ENCODE data around the gene PRPF18. TPM values are rescaled to one million over a fixed set of nuclear protein-coding genes. Genes with fewer than 3 reads are reported as not detected.
A peak's percentile ranks its signal among the peaks of the same experiment; 100 is the strongest.

The PRPF18 gene
- total RNA-seq, 1 experiment from 2014 or later = 21.3 TPM

- Mint-ChIP-seq H3K36me3 (ENCODE audit: insufficient read depth, unreplicated experiment) (peaks cover 16% of the 10 kb centered on the region), H3K9me3 (ENCODE audit: low read depth, unreplicated experiment) (no peaks in the 10 kb centered on the region), H3K4me1 (ENCODE audit: low read depth, unreplicated experiment) (no peaks in the 10 kb centered on the region), H3K27ac (ENCODE audit: unreplicated experiment) (no peak overlapping the region), H3K27me3 (ENCODE audit: unreplicated experiment) (peaks cover 8% of the 10 kb centered on the region), H3K4me3 (ENCODE audit: low read depth, unreplicated experiment) (no peak overlapping the region)
- DNase-seq = no peak
- CTCF ChIA-PET = interaction anchor here (0.6 to 0.7 kb wide), 2 partner anchors 1237 to 1997 kb away, joined by 3 to 4 read pairs; no protein-coding TSS in a partner anchor
- intact Hi-C loops (cut with micrococcal nuclease; ENCODE audit: unreplicated experiment) = loop anchor here (1.0 kb wide), 1 partner anchor 29 kb away; no protein-coding TSS in a partner anchor
- no TSS peak for BruUV-seq (replicated peaks)
- no peak for TF ChIP-seq CTCF (IDR thresholded peaks at IDR 0.05; ENCODE audit: unreplicated experiment)
Measured at GRCh38 chr10:13585195-13585751, 1.5 kb upstream of the PRPF18 start.

GRCh38 chr10:13585943-13586342 is 822 bp upstream of the PRPF18 start:
- intact Hi-C loops (cut with micrococcal nuclease; ENCODE audit: unreplicated experiment) = loop anchor here (1.0 to 2.0 kb wide), 2 partner anchors 30 to 213 kb away; no protein-coding TSS in a partner anchor
- H3K9me3 Mint-ChIP-seq (ENCODE audit: low read depth, unreplicated experiment) = no peaks in the 10 kb centered on the region
- DNase-seq = no peak
- H3K27ac Mint-ChIP-seq (ENCODE audit: unreplicated experiment) = no peak overlapping the region
- no peak overlapping the region for H3K4me3 Mint-ChIP-seq (ENCODE audit: low read depth, unreplicated experiment)
- TF ChIP-seq CTCF (IDR thresholded peaks at IDR 0.05; ENCODE audit: unreplicated experiment) = no peak
- H3K27me3 Mint-ChIP-seq (ENCODE audit: unreplicated experiment) = peaks cover 8% of the 10 kb centered on the region
- CTCF ChIA-PET = interaction anchor here (0.6 to 1.8 kb wide), 2 partner anchors 214 to 1237 kb away, joined by 3 to 8 read pairs; no protein-coding TSS in a partner anchor
- BruUV-seq (replicated peaks) = no TSS peak
- no peaks in the 10 kb centered on the region for H3K4me1 Mint-ChIP-seq (ENCODE audit: low read depth, unreplicated experiment)
- H3K36me3 Mint-ChIP-seq (ENCODE audit: insufficient read depth, unreplicated experiment) = peaks cover 16% of the 10 kb centered on the region

GRCh38 chr10:13587391-13587790 is 626 bp downstream of the PRPF18 start:
- CTCF ChIA-PET = interaction anchor here (1.0 to 1.8 kb wide), 2 partner anchors 51 to 215 kb away, joined by 4 to 8 read pairs; no protein-coding TSS in a partner anchor
- Mint-ChIP-seq H3K4me1 (ENCODE audit: low read depth, unreplicated experiment) (no peaks in the 10 kb centered on the region), H3K9me3 (ENCODE audit: low read depth, unreplicated experiment) (no peaks in the 10 kb centered on the region), H3K36me3 (ENCODE audit: insufficient read depth, unreplicated experiment) (peaks cover 16% of the 10 kb centered on the region), H3K27ac (ENCODE audit: unreplicated experiment) (peak overlapping the region; percentile 92), H3K4me3 (ENCODE audit: low read depth, unreplicated experiment) (peak overlapping the region; percentile 97), H3K27me3 (ENCODE audit: unreplicated experiment) (peaks cover 7% of the 10 kb centered on the region)
- DNase-seq = peak; percentile 10
- BruUV-seq (replicated peaks) = TSS peak; percentile 58
- TF ChIP-seq CTCF (IDR thresholded peaks at IDR 0.05; ENCODE audit: unreplicated experiment) = no peak
- intact Hi-C loops (cut with micrococcal nuclease; ENCODE audit: unreplicated experiment) = loop anchor here (2.0 kb wide), 1 partner anchor 215 kb away; no protein-coding TSS in a partner anchor

- H3K27ac Mint-ChIP-seq (ENCODE audit: unreplicated experiment) = no peak overlapping the region
- no peak overlapping the region for H3K4me3 Mint-ChIP-seq (ENCODE audit: low read depth, unreplicated experiment)
- BruUV-seq (replicated peaks) = no TSS peak
- DNase-seq = no peak
- no peaks in the 10 kb centered on the region for H3K4me1 Mint-ChIP-seq (ENCODE audit: low read depth, unreplicated experiment)
- intact Hi-C loops (cut with micrococcal nuclease; ENCODE audit: unreplicated experiment) = no loop called here
- H3K27me3 Mint-ChIP-seq (ENCODE audit: unreplicated experiment) = no peaks in the 10 kb centered on the region
- TF ChIP-seq CTCF (IDR thresholded peaks at IDR 0.05; ENCODE audit: unreplicated experiment) = no peak
- H3K9me3 Mint-ChIP-seq (ENCODE audit: low read depth, unreplicated experiment) = no peaks in the 10 kb centered on the region
- peaks cover 16% of the 10 kb centered on the region for H3K36me3 Mint-ChIP-seq (ENCODE audit: insufficient read depth, unreplicated experiment)
- CTCF ChIA-PET = no interaction called here
Measured at GRCh38 chr10:13589316-13589715, 2.6 kb downstream of the PRPF18 start.

All from Calu3 (cell line).